GM19099 (cell line): ENCODE measurements around the gene DTX2.
"Not testable (repeated sequence)": the region's sequence is repeated elsewhere in the genome, so short reads cannot be mapped to it uniquely, and the experiment has no call there.

ENCODE experiments used
- POLR2A ChIP-seq: IDR thresholded peaks from 3 replicates; pipeline ENCODE4 v1.6.1; 2011; ENCODE audit warnings: low read depth; ENCODE audit not compliant: insufficient read length; ENCODE audit errors: extremely low read depth

Gene DTX2

DNA sequence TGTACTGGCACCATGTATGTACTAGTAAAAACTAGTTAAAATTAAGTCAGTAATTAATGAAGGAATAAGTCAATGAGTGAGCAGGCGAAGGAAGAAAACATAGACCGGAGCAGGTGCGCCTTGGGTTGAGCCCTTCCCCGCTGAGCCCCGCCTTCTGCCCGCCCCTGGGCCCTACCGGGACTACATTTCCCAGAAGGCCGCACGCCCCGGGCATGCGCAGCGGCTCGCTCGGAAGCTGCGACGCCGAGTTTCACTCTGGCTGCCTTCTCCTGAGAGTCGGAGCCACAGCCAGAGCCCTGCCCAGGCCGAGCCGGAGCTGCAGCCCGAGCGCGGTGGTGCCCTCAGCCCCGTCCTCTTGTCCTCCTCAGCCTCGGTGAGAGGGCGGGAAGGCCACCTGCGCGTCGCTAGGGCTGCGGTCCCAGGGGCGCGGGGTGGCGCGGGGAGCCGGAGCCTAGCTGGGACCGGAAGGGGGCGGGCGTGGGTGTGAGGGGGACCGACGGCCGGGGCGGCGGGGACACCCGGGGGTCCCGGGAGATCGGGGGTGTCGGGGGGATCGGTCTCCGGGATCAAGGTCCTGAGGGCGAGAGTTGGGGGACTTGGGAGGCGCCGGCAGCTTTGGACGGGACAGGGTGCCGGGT lies at the start of gene DTX2:
TSS of gene DTX2 (plus strand) at position 246 of the 638 bp plus-strand sequence. CDS start 18,801 bp downstream, outside the sequence.
- not testable (repeated sequence) for TF ChIP-seq POLR2A

- TF ChIP-seq POLR2A = no peak
Observed at GRCh38 chr7:76412249-76412648, 49.3 kb upstream of the DTX2 start.

- no peak for TF ChIP-seq POLR2A
Observed at GRCh38 chr7:76423666-76424412, 37.7 kb upstream of the DTX2 start.

DNA sequence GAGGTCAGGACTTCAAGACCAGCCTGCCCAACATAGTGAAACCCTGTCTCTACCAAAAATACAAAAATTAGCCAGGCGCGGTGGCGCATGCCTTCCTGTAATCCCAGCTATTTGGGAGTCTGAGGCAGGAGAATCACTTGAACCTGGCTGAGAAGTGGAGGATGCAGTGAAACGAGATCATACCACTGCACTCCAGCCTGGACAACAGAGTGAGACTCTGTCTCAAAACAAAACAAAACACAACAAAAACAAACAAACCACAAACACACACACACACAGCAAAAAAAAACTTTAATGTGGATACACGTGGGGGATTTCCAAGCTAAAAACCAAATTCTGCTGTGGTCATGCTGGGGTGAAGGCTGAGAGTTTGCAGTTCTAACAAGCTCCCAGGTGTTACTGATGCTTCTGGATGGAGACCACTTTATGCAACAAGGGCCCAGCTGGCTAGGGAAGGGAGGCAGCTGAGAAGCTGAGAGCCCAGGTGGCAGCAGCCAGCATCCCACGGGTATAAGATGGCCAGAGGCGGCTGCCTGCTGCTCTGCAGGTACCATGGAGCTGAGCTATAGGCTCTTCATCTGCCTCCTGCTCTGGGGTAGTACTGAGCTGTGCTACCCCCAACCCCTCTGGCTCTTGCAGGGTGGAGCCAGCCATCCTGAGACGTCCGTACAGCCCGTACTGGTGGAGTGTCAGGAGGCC lies 36.9 kb upstream of the DTX2 start, which contains the start of gene ZP3:
TSS of gene ZP3 (plus strand) at position 538 of the 699 bp plus-strand sequence. CDS start at position 553, 15 bp downstream.
- TF ChIP-seq POLR2A = no peak

- no peak for TF ChIP-seq POLR2A
Observed at GRCh38 chr7:76425156-76425555, 36.4 kb upstream of the DTX2 start.

- TF ChIP-seq POLR2A = no peak
Observed at GRCh38 chr7:76426246-76426645, 35.3 kb upstream of the DTX2 start.

GRCh38 chr7:76427635-76428034 lies 33.9 kb upstream of the DTX2 start:
- no peak for TF ChIP-seq POLR2A

DNA sequence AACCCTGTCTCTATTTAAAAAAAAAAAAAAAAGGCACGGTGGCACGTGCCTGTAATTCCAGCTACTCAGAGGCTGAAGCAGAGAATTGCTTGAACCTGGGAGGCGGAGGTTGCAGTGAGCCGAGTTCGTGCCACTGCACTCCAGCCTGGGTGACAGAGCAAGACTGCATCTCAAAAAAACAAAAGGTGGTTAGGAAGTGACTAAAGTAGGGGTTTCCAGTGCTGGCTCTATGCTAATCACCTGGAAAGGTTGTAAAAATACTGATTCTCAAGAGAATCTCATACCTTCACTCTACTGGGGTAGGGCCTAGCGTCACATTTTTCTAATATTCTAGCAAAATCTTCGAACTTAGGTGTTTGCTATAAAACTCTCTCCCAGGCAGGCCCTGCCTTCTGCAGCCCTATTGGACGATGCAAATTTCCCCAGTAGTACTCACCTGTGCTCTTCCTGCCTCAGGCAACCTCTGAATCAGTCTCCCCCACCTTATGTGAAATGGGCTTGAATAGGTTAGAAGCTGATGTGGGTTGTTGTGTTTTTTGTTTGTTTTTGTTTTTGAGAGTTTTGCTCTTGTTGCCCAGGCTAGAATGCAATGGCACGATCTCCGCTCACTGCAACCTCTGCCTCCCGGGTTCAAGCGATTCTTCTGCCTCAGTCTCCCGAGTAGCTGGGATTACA lies 33.2 kb upstream of the DTX2 start:
- no peak for TF ChIP-seq POLR2A

GRCh38 chr7:76428868-76429805 lies 32.4 kb upstream of the DTX2 start:
- TF ChIP-seq POLR2A = no peak

DNA sequence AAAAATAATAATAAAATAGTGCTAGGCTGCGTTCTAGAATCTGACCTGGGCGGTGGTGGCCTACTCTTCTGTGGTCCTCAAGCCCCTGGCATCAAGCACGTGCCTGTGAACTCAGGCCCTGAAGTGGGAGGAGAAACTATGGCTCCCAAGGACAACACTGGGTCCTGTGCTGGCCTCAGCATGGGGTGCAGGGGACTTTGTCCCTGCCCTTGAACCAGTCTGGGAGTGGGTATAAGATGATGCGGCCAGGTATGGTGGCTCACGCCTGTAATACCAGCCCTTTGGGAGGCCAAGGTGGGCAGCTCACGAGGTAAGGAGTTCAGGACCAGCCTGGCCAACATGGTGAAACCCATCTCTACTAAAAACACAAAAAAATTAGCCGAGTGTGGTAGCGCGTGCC lies 31.3 kb upstream of the DTX2 start:
- no peak for TF ChIP-seq POLR2A

DNA sequence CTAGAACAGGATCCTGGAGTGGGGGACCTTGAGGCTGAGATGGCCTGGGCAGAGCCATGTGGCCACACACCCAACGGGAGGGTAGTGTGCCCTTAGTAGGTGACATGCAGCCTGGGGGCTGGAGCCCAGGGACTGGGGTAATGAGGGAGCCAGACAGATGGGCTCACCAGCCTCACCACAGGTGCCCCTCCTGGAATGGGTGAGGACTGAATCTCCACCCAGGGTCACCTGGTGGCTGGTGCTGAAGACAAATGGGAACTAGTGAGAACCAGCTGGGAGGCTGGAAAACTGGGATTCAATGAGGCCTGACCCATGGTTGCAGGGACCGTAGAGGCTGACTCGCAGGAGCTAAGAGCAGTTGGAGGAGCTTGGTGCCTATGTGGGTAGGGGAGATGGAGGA lies 30.7 kb upstream of the DTX2 start:
- TF ChIP-seq POLR2A = no peak

DNA sequence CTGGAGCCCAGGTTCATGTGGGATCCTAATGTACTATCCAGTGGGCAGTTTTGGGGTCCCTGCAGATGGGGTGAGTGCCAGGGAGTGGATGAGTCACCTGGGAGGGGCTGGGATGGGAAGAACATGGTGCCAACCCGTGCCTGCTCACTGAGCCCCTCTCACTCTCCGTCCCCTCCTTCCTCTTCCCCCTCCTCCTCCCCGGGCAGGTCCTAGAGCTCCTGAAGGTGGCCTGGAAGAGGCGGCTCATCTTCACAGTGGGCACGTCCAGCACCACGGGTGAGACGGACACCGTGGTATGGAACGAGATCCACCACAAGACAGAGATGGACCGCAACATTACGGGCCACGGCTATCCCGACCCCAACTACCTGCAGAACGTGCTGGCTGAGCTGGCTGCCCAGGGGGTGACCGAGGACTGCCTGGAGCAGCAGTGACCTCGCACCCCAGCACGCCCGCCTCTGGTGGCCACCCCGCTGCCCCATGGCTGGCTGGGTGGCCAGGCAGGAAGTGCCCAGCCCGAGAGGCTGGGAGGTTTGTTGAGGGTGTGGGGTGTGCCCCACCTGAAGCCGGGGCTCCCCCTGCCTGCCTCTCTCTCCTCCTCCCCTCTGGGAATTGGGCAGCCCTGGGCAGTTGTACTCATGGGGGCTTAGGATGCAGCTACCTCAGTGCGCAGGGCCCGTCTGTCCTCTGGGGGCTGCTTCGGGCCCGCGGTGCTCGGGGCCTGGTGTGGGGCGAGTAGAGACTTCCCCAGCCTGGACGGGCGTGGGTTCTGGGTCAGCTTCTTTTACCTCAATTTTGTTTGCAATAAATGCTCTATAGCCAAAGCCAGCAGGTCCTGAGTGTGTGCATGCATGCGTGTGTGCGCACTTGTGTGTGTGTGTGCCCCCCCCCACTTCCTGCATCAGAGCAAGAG lies 43.9 kb downstream of the DTX2 start:
- no peak for TF ChIP-seq POLR2A

- no peak for TF ChIP-seq POLR2A
Observed at GRCh38 chr7:76506081-76506440, 44.6 kb downstream of the DTX2 start.

- no peak for TF ChIP-seq POLR2A
Observed at GRCh38 chr7:76507723-76508406, 46.4 kb downstream of the DTX2 start.
